GM10266 (cell line): ENCODE results near the gene ZMYND8.
"Not testable (repeated sequence)": the region's sequence is repeated elsewhere in the genome, so short reads cannot be mapped to it uniquely, and the experiment has no call there.

Experiments used
- DNase-seq: peaks from one replicate; pipeline ENCODE4 v3.0.0; 2012; ENCODE audit errors: extremely low spot score
- TF ChIP-seq, protein P1 (sequence below): IDR thresholded peaks from 2 replicates; pipeline ENCODE4 v1.5.1; 2012; ENCODE audit warnings: mild to moderate bottlenecking, low read depth; ENCODE audit not compliant: control insufficient read depth, insufficient read depth; ENCODE audit errors: missing control alignments

The ZMYND8 gene

DNA sequence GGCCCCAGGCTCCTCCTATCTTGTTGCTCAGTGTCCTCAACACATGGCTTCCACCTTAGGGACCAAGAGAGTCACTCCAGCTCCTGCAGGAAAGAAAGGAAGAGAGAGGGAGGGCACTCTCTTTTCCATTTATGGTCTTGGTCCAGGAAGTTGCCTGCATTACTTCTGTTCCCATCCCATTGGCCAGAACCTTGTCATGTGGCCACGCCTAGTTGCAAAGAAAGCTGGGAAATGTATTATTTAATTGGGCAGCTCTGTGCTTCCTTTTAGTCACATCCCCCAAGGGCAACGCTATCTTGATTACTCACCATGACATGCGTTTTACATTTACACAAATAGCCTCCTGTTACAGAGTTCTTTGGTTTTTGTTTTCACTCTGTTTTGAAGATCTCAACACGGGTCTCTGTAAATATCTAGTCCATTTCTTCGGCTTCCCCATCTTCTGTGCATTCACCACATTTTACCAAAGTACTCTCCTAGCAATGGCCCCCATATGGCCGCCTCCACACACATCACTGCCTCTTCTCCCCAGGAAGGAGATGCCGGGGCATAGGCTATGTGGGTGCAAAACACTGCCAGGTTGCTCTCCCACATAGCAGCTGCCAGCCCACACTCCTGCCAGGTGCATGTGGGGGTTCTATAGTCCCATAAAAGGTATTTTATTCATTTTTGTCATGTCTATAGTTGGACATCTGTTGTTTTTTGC, 35.7 kb upstream of the ZMYND8 start:
- TF ChIP-seq, protein P1, sequence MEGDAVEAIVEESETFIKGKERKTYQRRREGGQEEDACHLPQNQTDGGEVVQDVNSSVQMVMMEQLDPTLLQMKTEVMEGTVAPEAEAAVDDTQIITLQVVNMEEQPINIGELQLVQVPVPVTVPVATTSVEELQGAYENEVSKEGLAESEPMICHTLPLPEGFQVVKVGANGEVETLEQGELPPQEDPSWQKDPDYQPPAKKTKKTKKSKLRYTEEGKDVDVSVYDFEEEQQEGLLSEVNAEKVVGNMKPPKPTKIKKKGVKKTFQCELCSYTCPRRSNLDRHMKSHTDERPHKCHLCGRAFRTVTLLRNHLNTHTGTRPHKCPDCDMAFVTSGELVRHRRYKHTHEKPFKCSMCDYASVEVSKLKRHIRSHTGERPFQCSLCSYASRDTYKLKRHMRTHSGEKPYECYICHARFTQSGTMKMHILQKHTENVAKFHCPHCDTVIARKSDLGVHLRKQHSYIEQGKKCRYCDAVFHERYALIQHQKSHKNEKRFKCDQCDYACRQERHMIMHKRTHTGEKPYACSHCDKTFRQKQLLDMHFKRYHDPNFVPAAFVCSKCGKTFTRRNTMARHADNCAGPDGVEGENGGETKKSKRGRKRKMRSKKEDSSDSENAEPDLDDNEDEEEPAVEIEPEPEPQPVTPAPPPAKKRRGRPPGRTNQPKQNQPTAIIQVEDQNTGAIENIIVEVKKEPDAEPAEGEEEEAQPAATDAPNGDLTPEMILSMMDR, result no peak
- DNase-seq, result peak; percentile 56

DNA sequence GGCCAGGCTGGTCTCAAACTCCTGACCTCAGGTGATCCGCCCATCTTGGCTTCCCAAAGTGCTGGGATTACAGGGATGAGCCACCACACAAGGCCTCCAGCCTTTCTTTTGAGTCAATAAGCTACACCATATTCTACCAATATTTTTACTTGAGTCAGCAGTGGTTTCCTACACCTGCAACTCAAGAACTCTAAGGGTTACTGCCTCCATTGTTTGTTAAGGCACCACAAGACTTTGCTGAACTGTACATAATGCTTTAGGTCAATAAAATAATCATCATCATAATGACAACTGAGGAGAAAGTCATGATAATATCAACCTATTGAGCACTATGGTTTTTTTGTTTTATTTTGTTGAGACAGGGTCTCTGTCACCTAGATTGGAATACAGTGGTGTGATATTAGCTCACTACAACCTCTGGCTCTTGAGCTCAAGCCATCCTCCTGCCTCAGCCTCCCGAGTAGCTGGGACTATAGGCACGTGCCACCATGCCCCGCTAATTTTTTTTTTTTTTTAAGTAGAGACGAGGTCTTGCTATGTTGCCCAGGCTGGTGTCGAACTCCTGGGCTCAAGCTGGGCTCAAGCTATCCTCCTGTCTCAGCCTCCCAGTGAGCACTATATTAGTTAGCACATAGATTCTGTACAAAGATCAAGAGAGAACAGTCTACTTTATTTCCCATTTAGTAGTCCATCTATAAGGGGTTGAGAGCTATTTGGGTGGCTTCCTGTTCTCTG, 34.9 kb upstream of the ZMYND8 start:
- TF ChIP-seq, protein P1, result no peak
- DNase-seq, result no peak

- TF ChIP-seq, protein P1, result no peak
- peak; percentile 25 for DNase-seq
Measured at GRCh38 chr20:47389867-47390347, 33.4 kb upstream of the ZMYND8 start.

DNA sequence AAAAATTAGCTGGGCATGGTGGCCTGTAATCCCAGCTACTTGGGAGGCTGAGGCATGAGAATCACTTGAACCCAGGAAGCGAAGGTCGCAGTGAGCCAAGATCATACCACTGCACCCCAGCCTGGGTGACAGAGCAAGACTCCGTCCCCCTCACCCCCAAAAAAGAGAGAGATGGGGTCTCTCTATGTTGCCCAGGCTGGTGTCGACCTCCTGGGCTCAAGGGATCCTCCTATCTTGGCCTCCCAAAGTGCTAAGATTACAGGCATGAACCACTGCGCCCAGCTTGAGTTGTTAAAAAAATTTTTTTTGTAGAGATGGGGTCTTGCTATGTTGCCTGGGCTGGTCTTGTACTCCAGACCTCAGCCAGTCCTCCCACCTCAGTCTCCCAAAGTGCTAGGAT, 29.5 kb upstream of the ZMYND8 start:
- not testable (repeated sequence) for DNase-seq

DNA sequence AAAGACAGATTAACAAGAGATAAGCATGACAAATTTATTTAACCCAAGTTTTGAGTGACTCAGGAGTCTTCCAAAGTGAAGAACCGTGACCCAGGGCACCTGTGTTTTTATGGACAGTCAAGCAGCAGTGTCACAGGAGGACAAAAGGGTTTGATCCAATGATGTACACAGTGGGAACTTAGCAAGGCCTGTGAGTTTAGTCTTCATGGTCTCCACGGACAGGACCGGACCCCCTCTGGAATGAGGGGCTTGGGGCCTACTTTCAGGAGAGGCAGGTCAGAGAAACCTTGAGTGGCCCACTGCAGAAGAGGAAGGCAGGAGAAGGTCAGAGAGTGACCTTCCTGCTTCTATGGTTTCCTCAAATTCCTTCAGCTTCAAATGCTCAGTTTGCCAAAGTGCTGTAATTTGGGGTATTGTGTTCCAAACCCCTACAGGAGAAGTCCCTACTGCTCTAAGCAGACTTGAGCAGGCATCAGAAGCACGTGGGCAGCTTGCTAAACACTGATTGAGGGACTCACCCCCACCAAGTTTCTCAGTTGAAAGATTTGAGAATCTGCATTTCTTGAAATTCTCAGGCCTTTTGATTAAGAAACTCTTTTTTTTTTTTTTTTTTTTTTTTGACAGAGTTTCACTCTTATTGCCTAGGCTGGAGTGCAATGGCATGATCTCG, 26.4 kb upstream of the ZMYND8 start:
- DNase-seq, result no peak
- TF ChIP-seq, protein P1, result no peak

GRCh38 chr20:47380481-47380880, 24.0 kb upstream of the ZMYND8 start:
- DNase-seq, result no peak
- TF ChIP-seq, protein P1, result no peak

- no peak for DNase-seq
Measured at GRCh38 chr20:47379433-47380150, 23.1 kb upstream of the ZMYND8 start.

More at GRCh38 chr20:47379433-47380150, 23.1 kb upstream of the ZMYND8 start:
- TF ChIP-seq, protein P1, result no peak
